GM19328 (cell line): Measurements from ENCODE around the gene C1QL3.

Experiments used
- ATAC-seq: cut with Tn5 transposase; IDR thresholded peaks from one replicate; pipeline ENCODE4 v1.9.1; 2021; ENCODE audit warnings: mild to moderate bottlenecking, moderate library complexity; ENCODE audit not compliant: unreplicated experiment

Gene C1QL3

DNA sequence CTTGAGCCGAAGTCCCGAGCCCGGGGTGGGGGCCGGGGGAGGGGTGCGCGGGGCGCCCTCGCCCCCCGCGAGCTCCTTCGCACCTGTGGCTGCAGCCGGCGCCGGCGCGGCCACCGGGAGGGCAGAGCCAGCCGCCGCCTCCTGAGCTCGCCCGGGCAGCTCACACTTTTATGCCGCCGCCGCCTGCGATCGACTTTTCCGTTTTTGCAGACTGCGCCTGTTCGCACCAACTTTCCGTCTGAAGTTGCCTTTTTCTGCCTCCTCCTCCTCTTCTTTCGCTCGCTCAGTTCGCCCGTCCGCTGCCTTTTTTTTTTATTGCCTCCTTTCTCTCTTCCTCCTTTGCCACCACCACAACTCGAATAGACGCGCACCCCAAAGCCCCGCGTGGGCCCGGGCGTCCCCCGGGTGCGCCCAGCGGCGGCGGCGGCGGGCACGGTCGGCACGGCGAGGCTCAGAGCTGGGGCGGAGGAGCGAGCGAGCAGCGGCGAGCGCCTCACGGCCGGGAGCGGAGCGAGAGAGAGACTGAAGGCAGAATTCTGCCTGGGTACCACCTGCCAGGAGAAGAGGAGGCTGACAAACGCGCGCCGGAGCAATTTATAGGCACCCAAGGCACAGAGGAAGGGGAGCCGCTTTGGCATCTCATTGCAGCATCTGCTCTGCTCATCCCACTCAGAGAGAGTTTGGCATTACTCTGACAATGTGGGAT, at the start of gene C1QL3:
Gene C1QL3 (minus strand): TSS at position 569 of the 706 bp plus-strand sequence. CDS start 814 bp downstream, outside the sequence.
- ATAC-seq, result no peak

DNA sequence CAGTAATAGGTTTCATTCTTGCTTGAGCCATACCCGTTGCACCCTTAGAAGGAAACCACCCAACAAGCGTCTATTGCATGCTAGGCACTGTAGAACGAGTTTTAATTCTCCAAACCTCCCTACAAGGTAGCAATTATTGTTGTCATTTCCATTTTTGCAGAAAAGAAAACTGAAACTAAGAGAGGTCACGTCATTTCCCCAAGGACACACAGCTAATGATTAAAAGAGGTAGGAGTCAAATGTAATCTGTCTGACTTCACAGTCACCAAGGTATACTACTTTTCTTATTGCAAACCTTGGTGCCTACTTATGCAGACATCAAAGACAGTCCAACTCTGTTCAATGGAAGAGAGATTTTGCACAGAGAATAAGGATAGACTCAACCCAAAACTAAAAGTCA, 49.1 kb upstream of the C1QL3 start:
- peak; percentile 83 for ATAC-seq

DNA sequence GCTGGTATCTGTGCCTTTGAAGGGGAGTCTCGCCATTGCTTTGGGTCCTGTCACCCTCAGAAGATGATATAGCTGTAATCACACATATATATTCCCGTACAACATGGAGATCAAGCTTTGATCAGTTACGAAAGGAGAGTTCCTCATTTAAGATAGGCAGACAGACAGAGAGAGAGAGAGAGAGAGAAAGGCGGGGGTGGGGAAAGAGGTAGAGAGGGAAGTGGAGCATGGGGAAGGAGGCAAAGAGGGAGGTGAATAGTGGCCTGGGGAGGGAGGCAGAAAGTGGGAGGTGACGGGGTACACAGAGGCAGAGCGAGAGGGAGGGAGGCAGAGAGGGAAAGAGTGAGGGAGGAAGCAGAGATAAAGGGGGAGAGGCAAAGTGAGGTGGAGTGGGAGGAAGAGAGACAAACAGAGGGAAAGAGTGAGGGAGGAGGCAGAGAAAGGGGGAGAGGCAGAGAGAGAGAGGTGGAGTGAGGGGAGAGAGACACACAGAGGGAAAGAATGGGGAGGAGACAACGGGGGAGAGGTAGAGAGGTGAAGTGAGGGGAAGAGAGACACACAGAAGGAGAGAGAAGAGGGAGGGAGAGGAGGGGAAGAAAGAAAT, 44.6 kb upstream of the C1QL3 start:
- no peak for ATAC-seq

DNA sequence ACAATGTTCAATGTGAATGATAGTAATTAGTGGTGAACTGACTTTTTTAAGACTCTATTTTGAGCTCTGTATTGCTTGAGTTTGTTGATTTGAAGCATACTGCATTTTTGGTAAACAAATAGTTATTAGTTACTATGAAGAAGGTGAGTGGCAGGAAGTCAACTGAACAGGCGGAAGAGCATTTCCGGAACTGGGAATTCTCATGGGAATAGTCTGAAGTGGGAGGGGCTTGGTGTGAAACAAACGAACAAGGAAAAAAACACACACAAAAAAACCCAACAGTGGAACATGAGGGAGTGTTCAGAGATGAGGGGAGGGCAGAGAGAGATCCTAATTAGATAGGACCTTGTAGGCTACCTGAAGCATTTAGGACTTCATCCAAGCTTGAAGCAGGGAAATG, 43.9 kb upstream of the C1QL3 start:
- no peak for ATAC-seq

DNA sequence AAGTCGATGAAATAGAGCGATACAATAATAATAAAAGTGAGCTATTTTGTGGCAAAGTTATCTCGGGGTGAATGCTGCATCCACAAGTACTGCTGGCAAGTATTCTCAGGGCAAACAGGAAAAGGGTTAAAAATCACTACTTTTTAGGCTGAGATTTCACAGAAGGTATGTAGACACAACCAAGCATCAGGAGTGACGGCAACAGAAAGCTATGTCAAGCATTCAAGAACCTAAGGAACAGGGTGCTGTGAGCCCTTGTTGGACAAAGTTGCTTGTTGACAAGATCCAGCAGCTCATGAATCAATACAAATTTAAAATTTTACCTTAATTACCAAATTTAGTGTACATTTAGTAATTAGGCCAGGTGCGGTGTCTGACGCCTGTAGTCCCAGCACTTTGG, 41.2 kb upstream of the C1QL3 start:
- no peak for ATAC-seq

DNA sequence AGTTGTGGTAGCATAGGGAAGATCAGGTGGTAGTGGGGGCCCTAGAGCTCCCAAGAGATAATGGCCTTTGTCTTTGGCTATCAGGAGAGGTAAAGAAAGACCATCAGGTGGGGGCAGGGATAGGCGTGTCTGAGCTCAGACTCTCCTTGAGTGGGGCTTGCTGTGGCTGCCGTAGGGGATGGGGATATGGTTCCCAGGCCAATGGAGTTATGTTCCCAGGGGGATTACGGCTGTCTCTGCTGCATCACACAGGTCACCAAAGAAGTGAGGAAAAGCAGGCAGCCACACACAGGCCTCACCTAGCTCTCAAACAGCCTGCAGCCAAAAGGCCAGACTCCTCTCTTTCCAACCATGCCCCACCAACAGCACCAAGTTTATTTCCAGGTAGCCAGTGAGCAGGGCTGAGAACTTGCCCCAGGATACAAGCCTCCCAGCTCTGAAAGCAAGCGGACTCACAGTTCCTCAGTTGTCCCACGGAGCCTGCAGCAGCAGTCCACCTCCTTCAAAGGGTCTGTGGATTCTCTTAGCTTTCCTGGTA, 37.6 kb upstream of the C1QL3 start:
- ATAC-seq, result no peak

DNA sequence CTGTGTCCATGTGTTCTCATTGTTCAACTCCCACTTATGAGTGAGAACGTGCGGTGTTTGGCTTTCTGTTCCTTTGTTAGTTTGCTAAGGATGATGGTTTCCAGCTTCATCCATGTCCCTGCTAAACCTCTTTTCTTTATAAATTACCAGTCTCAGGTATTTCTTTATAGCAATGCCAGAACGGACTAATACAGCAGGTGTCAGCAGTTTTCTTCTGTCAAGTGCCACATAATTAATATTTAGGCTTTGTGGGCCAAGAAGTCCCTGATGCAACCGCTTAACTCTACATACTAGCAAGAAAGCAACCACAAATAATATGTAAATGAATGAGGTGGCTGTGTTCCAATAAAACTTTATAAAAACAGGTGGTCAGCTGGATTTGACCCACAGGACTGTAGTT, 26.3 kb upstream of the C1QL3 start:
- ATAC-seq, result no peak

DNA sequence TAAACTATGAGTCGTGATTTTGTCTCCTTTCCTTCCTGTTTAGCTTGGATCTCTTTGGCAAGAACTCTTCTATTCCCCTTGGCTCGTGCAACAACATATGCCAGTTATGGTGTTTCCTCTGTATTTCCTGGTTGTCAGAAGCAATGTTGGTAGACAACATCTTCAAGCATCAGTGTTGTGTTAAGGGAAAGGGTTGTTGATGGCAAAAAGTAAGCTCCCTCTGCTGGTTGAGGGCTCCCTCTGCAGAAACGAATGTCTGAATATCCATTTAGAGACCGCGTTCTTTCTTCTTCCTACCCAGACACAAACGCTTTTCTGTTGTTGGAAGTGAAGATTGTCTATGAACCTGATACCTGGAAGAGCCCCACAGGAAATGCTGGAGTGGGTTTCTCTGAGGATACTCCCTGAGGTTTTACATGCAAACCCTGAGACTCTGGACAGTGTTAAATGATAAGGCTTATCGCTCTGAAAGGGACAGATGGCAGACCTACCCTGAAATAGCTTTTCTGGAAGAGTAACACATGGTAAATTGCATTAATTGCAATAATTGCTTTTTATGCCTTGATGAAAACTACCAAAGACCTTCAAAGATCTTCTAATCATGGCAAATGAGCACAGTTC, 23.5 kb upstream of the C1QL3 start:
- no peak for ATAC-seq

DNA sequence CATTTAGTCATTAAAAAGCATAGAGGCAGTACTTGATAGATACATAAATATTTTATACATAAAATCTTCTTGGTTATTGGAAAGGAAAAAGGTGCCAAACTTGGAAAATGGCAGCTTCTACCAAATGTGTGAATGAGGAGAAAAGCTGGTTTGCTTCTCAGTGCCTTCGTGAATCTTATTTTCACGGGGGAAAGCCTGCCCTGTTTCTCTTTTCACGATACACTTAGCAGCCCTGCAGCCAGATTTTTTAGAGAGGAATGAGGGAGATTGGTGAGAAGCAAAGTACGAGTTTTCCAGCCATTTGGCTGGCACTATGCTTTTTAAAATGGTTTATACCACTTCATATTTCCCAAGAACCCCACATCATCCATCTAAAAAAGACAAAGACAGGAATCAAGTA, 22.9 kb upstream of the C1QL3 start:
- no peak for ATAC-seq

DNA sequence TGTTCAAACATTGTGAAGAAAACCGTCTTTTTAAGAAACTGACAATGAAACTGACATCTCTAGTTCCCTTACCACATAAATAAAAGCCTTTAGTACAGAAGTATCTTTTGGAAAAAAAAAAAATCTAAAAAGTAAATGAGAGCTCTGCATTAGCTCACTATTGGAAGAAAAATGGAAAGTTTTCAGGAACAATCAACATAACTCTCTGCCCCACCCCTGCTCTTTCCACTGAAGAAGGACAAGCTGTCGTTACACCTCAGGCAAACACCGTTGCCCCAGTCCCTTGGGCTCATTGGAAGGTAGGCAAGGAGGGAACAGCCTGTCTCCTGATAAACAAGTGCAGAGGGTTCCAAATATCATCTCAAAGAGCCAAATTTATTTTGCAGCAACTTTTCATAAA, 22.4 kb upstream of the C1QL3 start:
- no peak for ATAC-seq

DNA sequence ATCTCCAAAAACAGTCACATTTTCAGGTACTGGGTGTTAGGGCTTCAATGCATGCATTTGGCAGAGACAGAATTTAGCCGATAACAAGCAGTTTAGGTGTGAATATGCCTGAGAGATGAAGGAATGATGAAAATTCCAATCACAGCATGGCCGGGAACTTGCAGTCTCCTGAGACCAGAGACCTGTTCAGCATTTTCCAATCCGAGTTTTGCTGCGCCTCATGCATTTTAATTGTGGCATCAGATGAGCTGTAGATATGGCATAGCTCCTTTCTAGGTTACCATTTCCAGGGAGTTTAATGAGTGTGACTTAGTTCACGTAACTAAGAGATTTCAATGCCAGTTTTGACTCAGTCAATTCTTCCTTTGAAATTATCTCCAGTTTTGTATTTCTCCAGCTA, 14.5 kb upstream of the C1QL3 start:
- no peak for ATAC-seq

DNA sequence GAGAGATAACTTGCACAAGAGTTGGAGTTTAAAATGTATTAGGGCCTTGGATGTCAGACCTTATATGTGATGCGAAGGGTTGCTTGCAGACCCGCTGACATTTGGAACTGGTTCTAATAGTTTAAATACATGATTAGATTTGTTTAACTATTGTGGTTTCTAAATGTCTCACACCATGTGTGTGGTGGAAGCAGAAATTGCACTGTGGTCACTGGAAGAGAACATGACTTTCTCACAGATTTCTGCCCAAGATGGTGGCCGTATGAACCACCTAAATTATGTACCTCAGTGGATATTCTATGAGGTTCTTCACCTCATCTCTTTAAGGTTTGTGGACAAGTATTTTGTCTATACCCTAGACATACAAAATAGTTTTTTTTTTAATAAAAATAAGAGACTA, 8.2 kb upstream of the C1QL3 start:
- ATAC-seq, result no peak

DNA sequence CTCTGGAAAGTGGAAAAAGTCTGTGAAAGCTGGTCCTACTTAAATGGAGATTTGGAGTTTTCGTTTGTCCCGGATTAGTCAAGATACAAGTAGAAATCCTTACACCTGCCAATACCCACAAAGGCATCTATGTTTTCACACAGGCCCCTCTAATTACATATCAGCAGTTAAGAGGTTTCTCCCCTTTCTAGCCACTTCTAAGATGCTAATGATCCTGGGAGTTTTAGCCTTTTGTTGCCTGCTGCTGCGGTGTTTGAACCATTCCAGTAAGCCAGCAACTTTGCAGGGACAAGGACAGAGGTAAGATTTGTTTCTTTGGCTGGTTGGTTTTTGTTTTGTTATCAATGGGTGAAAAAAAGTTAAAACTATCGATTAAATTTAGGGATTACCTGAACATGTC, 5.8 kb upstream of the C1QL3 start:
- ATAC-seq, result no peak

DNA sequence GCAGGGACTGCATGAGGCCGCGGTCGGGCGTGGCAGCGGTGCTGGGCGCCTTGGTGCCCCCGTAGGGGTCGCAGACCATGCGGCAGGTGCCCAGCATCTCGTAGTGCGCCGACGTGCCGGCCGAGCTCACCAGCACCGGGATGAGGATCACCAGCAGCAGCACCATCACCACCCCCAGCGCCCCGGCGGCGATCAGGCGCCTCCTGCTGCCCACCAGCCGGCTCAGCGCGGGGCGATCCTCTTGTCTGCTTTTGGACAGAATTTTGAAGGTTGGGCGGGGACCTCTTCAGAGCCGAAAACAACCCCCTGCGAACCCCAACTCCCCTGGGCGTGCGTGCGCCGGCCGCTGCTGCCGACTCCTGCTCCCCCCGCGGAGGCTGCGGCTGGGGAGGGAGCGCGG, 779 bp downstream of the C1QL3 start:
- ATAC-seq, result no peak

DNA sequence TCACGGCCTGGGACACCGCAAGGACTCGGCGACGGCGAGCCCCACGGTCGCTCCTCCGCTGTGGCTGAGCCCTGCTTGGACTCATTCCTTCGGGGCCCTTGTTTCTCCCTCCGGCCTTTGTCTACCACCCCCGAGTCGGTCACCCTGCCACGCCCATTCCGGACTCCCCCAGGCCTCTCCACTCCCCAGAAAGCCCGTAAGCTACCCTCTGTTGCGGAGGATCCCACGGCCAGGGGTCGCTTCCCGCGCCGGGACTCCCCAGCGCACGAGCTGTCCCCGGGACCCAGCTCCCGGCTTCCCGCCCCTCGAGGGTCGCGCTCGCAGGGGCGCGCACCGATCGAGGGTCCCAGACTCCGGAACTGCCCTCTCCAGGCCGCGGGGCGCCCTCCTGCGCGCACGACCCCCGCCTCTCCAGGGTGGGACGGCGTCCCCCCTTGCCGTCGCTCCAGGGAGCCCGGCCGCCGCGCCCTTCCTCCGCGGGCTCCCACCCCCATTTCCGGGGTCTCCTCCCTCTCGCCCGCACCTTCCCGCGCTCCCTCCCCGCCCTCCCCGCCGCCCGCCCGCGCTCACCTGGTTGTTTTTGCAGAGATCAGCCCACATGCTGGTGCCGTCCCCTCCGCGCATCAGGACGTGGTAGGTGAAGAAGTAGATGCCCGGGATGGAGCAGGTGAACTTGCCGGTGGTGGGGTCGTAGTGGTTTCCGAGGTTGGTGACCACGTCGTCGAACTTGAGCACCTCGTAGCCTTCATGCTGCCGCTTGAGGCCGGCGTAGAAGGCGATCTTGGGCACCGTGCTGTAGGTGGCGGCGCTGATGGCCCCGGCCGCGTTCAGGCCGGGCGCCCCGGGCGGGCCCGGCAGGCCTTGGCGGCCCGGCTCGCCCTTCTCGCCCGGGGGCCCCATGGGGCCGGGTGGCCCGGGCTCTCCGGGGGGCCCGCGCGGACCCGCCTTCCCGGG, 1.5 kb downstream of the C1QL3 start:
- ATAC-seq, result no peak

DNA sequence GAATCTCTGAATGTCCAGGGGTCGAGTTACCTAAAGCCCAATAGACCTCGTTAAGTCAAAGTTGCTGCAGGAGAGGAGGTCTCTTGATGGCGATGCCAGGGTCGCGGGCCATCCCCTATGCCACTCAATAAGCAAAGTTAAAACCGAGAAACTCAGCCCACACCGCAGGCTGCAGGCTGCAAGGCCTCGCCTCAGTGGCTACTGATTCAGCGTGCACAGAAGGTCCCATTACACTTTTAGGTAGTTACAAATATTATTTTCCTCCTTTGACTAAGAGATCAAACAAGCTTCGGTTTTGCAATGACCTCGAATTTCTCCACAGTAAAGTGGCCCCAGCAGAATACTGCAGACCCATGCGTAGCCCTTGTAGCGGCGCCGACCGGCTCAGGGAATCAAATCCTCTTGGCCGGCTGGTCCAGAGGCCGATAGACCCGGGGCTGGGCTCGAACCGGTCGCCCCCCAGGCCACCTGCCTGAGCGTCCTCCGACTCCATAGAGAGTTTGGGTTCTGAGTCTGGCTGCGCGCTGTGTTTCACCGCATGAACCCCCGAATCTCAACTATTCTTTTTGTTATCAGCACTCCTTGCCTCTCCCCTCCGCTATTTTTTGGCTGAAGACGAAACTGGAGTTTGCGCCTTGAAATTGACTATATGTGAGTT, 2.3 kb downstream of the C1QL3 start:
- ATAC-seq, result no peak

DNA sequence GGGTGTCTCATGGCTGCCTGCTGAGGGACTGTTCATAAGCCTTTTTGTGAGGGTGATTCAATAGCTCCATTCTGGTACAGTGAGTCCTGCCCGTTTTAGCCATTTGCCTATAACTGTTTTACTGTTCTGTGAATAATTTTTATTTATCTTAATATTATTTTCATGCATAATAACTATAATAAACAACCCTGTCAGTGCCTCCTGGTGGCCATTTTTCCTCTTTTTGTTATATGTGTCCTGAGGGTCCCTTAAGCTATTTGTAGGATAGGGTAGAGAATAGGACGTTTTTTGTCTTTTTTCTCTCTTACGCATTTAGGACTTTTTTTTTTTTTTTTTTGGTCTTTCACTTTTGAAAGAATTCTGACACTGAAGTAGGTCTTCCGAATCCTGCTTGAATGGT, 2.9 kb downstream of the C1QL3 start:
- no peak for ATAC-seq

DNA sequence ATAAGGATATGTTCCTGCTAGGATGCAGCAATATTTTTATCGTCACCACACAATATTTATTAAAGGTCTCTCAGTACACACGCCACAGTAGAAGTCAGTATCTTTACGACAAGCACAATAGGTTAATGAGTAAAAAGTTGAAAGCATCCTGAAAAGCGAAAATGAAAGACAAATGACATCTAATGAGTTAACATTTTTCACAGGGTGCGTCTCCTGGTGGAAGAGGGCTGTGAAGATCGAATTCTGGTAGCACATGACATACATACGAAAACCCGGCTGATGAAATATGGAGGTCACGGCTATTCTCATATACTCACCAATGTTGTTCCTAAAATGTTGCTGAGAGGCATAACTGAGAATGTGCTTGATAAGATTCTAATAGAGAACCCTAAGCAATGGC, 10.8 kb downstream of the C1QL3 start:
- no peak for ATAC-seq

DNA sequence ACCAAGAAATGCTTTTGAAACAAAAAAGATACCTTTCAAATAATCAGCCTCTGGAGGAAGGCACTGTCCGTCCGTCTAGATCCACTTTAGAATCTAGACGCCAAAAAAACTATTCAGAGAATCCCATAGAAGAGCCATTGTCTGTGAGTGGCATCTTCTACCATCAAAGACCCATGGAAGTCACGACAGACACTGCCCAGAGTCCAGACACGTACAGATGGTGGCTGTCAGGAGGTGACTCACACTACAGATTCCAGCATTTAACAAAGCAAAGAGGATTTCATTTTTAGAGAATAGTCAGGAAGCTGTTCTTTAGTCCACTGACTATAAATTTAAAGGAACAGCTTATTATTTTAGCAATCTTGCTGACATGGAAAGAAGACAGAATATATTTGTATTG, 11.7 kb downstream of the C1QL3 start:
- no peak for ATAC-seq

DNA sequence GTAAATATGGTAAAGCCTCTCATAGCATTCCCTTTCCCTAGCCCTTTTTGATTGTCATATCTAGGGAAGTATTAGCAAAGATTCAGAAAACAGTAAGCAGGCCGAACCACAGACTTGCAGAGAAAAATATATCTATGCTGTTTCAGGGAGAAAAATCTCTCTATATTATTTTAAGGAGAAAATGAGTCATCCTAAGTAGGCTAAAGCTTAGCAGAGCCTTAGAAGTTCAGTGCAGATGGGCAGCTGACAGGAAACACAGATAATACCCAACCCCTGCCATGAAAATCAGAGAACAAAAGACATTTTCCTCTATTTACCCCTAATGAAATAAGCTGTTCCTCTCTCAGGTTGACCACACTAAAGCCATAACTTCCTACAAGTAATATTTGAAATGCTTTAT, 16.5 kb downstream of the C1QL3 start:
- no peak for ATAC-seq

DNA sequence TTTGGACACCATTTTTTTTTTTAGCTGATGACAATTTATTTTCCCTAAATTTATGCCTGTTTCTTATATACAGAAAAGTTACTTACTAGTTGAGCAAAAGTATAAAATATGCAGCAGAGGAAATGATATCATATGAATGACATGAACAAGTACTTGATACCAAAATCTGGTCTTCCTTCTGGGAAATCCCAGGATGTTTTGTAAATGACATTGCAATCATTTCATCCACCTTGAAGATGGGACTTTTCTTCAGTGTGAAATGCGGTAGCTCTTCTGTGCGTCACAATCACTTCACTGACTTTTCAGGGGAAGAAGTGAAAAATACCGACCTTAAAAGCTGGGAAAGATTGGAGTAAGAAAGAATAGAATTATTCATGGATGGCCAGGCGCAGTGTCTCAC, 23.8 kb downstream of the C1QL3 start:
- no peak for ATAC-seq
